Measurements from ENCODE around the gene PP2D1.
"Not testable (repeated sequence)": the region's sequence is repeated elsewhere in the genome, so short reads cannot be mapped to it uniquely, and the experiment has no call there.

The PP2D1 gene

GRCh38 chr3:19970327-19970726 lies 41.7 kb downstream of the PP2D1 start:
- in situ Hi-C loops (cut with MboI; ENCODE audit: low pct_unique_long_range_greater_than_20kb, low sequenced_read_pairs, unreplicated experiment) = no loop called here
- TF ChIP-seq CTCF (IDR thresholded peaks at IDR 0.05; ENCODE audit: extremely low read depth, insufficient read depth, missing control alignments) = no peak
- DNase-seq (ENCODE audit: low spot score) = no peak

- DNase-seq (ENCODE audit: low spot score) = no peak
- in situ Hi-C loops (cut with MboI; ENCODE audit: low pct_unique_long_range_greater_than_20kb, low sequenced_read_pairs, unreplicated experiment) = no loop called here
- TF ChIP-seq CTCF (IDR thresholded peaks at IDR 0.05; ENCODE audit: extremely low read depth, insufficient read depth, missing control alignments) = no peak
These were observed 44.3 kb downstream of the PP2D1 start for GRCh38 chr3:19967812-19968211.

GRCh38 chr3:19967208-19967607 lies 44.9 kb downstream of the PP2D1 start:
- no peak for TF ChIP-seq CTCF (IDR thresholded peaks at IDR 0.05; ENCODE audit: extremely low read depth, insufficient read depth, missing control alignments)
- no peak for DNase-seq (ENCODE audit: low spot score)
- in situ Hi-C loops (cut with MboI; ENCODE audit: low pct_unique_long_range_greater_than_20kb, low sequenced_read_pairs, unreplicated experiment) = no loop called here

- TF ChIP-seq CTCF (IDR thresholded peaks at IDR 0.05; ENCODE audit: extremely low read depth, insufficient read depth, missing control alignments) = no peak
- DNase-seq (ENCODE audit: low spot score) = no peak
- in situ Hi-C loops (cut with MboI; ENCODE audit: low pct_unique_long_range_greater_than_20kb, low sequenced_read_pairs, unreplicated experiment) = no loop called here
These were observed 50.1 kb downstream of the PP2D1 start for GRCh38 chr3:19961960-19962359.

- in situ Hi-C loops (cut with MboI; ENCODE audit: low pct_unique_long_range_greater_than_20kb, low sequenced_read_pairs, unreplicated experiment) = no loop called here
- DNase-seq (ENCODE audit: low spot score) = no peak
- TF ChIP-seq CTCF (IDR thresholded peaks at IDR 0.05; ENCODE audit: extremely low read depth, insufficient read depth, missing control alignments) = no peak
These were observed 51.4 kb downstream of the PP2D1 start for GRCh38 chr3:19960696-19961095.

- in situ Hi-C loops (cut with MboI; ENCODE audit: low pct_unique_long_range_greater_than_20kb, low sequenced_read_pairs, unreplicated experiment) = no loop called here
- DNase-seq (ENCODE audit: low spot score) = no peak
- TF ChIP-seq CTCF (IDR thresholded peaks at IDR 0.05; ENCODE audit: extremely low read depth, insufficient read depth, missing control alignments) = no peak
These were observed 52.6 kb downstream of the PP2D1 start for GRCh38 chr3:19959505-19959904.

- in situ Hi-C loops (cut with MboI; ENCODE audit: low pct_unique_long_range_greater_than_20kb, low sequenced_read_pairs, unreplicated experiment); DNase-seq (ENCODE audit: low spot score): not testable (repeated sequence)
These were observed 54.7 kb downstream of the PP2D1 start for GRCh38 chr3:19957354-19957753.

Data from GM13977 (cell line).